GM12875 (cell line): ENCODE measurements around the gene CSRNP3.

Source experiments
- H3K4me3 ChIP-seq: one replicate; pipeline ENCODE4 v1.5.1; 2011; ENCODE audit warnings: low read depth, low read length, control low read depth
- CTCF ChIP-seq: IDR thresholded peaks from 2 replicates; pipeline ENCODE4 v1.5.1; 2011; ENCODE audit warnings: low read depth, mild to moderate bottlenecking, control low read depth, inconsistent platforms, low read length, moderate library complexity, borderline replicate concordance; ENCODE audit not compliant: insufficient read depth

CSRNP3 gene

GRCh38 chr2:165558832-165559231 is 89.3 kb downstream of the CSRNP3 start:
- no peak for TF ChIP-seq CTCF
- no peak overlapping the region for H3K4me3 ChIP-seq

GRCh38 chr2:165560377-165560988 is 91.0 kb downstream of the CSRNP3 start:
- no peak overlapping the region for H3K4me3 ChIP-seq
- no peak for TF ChIP-seq CTCF

- no peak overlapping the region for H3K4me3 ChIP-seq
- no peak for TF ChIP-seq CTCF
These were observed 92.0 kb downstream of the CSRNP3 start for GRCh38 chr2:165561516-165561915.

GRCh38 chr2:165562233-165562632 is 92.7 kb downstream of the CSRNP3 start:
- TF ChIP-seq CTCF = no peak

GRCh38 chr2:165563468-165564225 is 94.1 kb downstream of the CSRNP3 start:
- TF ChIP-seq CTCF = no peak
- H3K4me3 ChIP-seq = no peak overlapping the region

More at GRCh38 chr2:165562233-165562632, 92.7 kb downstream of the CSRNP3 start:
- no peak overlapping the region for H3K4me3 ChIP-seq

GRCh38 chr2:165566008-165566407 is 96.5 kb downstream of the CSRNP3 start:
- TF ChIP-seq CTCF = no peak
- no peak overlapping the region for H3K4me3 ChIP-seq

GRCh38 chr2:165567273-165567672 is 97.8 kb downstream of the CSRNP3 start:
- TF ChIP-seq CTCF = no peak
- no peak overlapping the region for H3K4me3 ChIP-seq
